T-helper 9 cell (primary cell): ENCODE measurements around the gene NAGK.

Experiments
- DNase-seq: peaks from one replicate; pipeline ENCODE4 v3.0.0-alpha.2; 2020

Gene NAGK

DNA sequence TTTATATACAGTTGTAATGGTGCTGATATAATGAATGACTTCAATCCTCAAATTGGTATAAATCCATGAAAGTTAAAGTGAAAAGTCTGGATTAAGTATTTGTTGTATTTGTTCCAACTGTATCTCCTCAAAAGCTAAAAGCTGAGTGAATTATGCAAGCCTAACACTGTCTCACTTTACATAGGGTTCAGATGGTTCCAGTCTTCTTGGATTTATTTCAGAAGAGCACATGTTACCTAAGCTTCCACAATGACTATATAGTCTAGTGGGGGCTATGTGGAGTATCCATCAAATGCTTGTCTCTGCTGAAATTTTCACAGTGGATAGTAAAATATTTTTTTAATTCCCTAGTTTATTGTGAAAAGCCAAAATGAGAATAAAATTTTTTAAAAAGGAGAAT lies 48.6 kb downstream of the NAGK start:
- no peak for DNase-seq

DNA sequence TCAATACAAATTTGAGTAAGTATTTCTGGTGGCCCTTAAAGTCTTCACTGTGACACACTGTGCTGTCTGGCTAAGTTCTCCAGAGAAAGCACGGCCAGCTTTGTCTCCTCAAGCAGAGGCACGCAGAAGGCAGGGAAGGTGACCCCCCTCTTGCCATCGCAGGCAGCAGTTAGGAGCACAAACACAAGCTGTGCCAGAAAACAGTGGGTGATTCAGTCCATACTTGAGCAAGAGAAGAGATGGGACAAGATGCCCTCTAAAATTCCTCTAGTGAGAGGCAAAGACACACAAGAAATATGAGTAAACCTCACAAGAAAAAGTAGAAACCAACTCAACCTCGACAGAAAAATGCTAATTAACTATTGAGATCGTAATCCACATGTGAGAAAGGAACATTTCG lies 51.7 kb downstream of the NAGK start:
- DNase-seq: no peak

DNA sequence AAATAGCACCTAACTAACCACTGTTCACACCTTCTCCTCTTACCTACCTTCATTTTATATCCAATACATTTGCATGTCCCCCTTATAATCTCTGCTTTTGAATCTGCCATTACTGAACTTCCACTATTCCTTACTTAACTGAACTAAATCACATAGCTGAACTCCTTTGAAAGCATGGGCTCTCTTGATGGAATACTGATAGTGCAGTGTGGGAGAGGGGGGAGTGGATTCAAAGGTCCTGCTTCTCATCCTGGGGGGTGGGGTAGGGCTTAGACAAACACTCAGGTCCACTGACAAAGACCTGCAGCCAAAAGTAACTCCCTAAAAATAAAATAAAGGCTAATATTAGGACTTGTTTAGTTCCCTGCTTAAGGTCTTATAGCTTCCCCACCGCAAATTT lies 53.0 kb downstream of the NAGK start:
- DNase-seq: no peak

DNA sequence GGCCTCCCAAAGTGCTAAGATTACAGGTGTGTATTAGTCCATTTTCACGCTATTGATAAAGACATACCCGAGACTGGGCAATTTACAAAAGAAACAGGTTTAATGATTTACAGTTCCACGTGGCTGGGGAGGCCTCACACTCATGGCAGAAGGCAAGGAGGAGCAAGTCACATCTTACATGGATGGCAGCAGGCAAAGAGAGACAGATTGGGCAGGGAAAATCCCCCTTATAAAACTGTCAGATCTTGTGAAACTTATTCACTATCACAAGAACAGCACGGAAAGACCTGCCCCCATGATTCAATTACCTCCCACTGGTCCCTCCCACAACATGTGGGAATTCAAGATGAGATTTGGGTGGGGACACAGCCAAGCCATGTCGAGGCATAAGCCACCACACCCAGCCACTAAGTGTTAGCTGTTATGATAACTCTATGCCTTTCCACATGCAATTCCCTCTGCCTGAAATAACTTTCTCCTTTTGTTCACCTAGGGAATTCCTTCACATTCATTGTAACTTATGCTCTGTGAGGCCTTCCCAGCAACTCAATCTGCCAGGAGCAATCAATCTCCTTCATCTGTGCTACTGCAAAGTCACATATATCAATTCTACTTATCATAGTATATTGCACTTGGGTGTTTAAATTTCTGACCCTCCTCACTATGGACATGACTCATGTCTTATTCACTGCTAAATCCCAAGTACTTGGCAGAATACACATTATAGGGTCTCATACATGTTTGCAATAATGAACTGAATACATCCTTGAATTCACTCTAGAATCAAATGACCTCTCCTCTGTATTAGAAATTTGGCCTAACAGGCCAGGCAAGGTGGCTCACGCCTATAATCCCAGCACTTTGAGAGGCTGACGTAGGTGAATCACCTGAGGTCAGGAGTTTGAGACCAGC lies 54.2 kb downstream of the NAGK start:
- DNase-seq: no peak

DNA sequence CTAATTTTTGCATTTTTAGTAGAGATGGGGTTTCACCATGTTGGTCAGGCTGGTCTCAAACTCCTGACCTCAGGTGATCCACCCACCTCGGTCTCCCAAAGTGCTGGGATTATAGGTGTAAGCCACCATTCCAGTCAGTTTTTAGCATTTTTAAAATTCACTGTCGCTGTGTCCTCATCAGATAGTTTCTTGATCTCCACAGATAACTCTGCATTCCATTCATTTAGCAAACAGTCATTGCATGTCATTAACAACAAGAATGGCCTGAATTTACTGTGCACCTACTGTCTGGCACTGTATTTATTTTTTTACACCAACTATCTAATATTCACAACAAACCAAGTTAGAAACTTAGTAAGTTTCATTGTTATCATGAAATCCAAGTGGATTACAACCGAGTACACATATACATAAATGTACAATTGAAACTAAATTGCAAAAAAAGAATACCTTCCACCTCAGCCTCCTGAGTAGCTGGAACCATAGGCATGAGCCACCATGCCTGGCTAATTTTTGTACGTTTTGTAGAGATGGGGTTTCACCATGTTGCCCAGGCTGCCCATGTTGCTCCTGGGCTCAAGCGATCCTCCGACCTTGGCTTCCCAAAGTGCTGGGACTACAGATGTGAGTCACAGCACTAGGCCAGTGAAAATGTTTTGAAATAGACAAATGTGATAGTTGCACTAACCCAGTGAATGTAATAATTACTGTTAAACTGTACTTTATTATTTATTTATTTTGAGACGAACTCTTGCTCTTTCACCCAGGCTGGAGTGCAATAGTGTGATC lies 57.3 kb downstream of the NAGK start:
- no peak for DNase-seq

DNA sequence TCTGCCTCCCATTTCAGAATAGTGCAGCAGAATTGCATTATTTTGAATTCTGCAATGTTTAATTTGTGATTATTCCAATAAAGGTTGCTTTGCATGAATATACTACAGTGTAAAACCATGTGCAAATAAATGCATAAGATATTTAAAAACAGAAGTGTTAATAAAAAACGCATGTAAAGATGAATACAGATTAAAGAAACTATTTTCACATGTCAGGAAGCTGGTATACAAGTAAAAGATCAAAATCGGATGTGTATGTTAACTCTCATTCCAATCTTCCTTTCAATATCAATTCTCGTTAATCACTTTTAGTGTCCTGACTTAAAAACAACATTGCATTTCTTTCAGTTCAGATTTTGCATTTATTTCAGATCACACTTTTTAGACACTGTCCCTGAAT lies 58.5 kb downstream of the NAGK start:
- DNase-seq: no peak
